ENCODE results near the gene C5AR1.

The C5AR1 gene

DNA sequence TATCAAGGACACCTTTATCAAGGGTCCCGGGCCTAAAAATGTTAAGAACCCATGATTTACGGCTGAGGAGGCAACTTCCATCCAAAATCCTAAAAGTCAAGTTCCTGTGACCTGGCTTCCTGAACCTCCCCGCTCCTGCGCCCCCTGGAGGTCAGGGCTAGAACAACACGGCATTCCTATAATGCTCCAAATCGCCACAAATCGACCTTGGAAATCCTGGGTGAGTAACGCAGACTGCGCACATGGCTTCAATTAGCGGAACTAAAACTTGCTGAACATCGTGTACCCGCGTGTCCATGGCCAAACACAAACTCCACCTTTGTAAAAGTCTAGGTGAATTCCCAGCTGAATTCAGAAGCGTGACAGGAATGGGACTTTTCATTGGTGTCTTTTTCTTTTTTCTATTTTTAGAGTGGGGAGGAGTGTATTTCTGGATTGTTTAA is 4.3 kb upstream of the C5AR1 start:
- Histone ChIP-seq H3K4me3 (ENCODE audit: low read depth, low read length) (no peak overlapping the region; the same call in 1 of the 2 replicates), H3K27ac (ENCODE audit: extremely low read depth, low read depth, low read length) (no peak overlapping the region), H3K36me3 (ENCODE audit: control insufficient read depth in 2 of 2, insufficient read depth in 1 of 2, low read length in 2 of 2) (no peaks in the 10 kb centered on the region), H3K4me1 (ENCODE audit: control insufficient read depth, insufficient read depth, low read length) (no peaks in the 10 kb centered on the region), H3K9me3 (ENCODE audit: control insufficient read depth, insufficient read depth, low read depth, low read length) (no peaks in the 10 kb centered on the region)
- CTCF ChIA-PET, result interaction anchor here (0.6 to 3.3 kb wide), 23 partner anchors 8 to 448 kb away, joined by 3 to 19 read pairs (median 4); partner anchors contain the start of genes DHX34 and INAFM1
- POLR2A ChIA-PET, result no interaction called here
- TF ChIP-seq CTCF (tag by site-specific recombination; IDR thresholded peaks at IDR 0.05), result peak; percentile 75
- TF ChIP-seq ZNF23 (tag by site-specific recombination; IDR thresholded peaks at IDR 0.05; ENCODE audit: borderline replicate concordance), result no peak
- peak; percentile 31; the same call in 1 of the 2 replicates for TF ChIP-seq ZNF248 (tag by site-specific recombination; IDR thresholded peaks at IDR 0.05)
- no peak for TF ChIP-seq ZNF350 (tag by site-specific recombination; IDR thresholded peaks at IDR 0.05)
- TF ChIP-seq YY2 (tag by site-specific recombination; IDR thresholded peaks at IDR 0.05), result no peak
- peak; percentile 71; the same call in 1 of the 2 replicates for TF ChIP-seq ZBTB17 (tag by site-specific recombination; IDR thresholded peaks at IDR 0.05)
- TF ChIP-seq ZNF426 (tag by site-specific recombination; IDR thresholded peaks at IDR 0.05), result no peak
- TF ChIP-seq ZNF404 (tag by site-specific recombination; IDR thresholded peaks at IDR 0.05), result no peak
- no peak for TF ChIP-seq ZNF18 (tag by site-specific recombination; IDR thresholded peaks at IDR 0.05)
- peak; percentile 68 for TF ChIP-seq ZNF660 (tag by site-specific recombination; IDR thresholded peaks at IDR 0.05)
- TF ChIP-seq, protein P1, sequence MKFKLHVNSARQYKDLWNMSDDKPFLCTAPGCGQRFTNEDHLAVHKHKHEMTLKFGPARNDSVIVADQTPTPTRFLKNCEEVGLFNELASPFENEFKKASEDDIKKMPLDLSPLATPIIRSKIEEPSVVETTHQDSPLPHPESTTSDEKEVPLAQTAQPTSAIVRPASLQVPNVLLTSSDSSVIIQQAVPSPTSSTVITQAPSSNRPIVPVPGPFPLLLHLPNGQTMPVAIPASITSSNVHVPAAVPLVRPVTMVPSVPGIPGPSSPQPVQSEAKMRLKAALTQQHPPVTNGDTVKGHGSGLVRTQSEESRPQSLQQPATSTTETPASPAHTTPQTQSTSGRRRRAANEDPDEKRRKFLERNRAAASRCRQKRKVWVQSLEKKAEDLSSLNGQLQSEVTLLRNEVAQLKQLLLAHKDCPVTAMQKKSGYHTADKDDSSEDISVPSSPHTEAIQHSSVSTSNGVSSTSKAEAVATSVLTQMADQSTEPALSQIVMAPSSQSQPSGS (tag by site-specific recombination; IDR thresholded peaks at IDR 0.05; ENCODE audit: low read depth), result no peak
- TF ChIP-seq, protein P2, sequence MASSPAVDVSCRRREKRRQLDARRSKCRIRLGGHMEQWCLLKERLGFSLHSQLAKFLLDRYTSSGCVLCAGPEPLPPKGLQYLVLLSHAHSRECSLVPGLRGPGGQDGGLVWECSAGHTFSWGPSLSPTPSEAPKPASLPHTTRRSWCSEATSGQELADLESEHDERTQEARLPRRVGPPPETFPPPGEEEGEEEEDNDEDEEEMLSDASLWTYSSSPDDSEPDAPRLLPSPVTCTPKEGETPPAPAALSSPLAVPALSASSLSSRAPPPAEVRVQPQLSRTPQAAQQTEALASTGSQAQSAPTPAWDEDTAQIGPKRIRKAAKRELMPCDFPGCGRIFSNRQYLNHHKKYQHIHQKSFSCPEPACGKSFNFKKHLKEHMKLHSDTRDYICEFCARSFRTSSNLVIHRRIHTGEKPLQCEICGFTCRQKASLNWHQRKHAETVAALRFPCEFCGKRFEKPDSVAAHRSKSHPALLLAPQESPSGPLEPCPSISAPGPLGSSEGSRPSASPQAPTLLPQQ (tag by site-specific recombination; IDR thresholded peaks at IDR 0.05), result peak; percentile 10; the same call in 1 of the 2 replicates
- TF ChIP-seq ZNF707 (tag by site-specific recombination; IDR thresholded peaks at IDR 0.05), result no peak
- TF ChIP-seq SP3 (tag by site-specific recombination; IDR thresholded peaks at IDR 0.05), result no peak
- TF ChIP-seq, protein P3, sequence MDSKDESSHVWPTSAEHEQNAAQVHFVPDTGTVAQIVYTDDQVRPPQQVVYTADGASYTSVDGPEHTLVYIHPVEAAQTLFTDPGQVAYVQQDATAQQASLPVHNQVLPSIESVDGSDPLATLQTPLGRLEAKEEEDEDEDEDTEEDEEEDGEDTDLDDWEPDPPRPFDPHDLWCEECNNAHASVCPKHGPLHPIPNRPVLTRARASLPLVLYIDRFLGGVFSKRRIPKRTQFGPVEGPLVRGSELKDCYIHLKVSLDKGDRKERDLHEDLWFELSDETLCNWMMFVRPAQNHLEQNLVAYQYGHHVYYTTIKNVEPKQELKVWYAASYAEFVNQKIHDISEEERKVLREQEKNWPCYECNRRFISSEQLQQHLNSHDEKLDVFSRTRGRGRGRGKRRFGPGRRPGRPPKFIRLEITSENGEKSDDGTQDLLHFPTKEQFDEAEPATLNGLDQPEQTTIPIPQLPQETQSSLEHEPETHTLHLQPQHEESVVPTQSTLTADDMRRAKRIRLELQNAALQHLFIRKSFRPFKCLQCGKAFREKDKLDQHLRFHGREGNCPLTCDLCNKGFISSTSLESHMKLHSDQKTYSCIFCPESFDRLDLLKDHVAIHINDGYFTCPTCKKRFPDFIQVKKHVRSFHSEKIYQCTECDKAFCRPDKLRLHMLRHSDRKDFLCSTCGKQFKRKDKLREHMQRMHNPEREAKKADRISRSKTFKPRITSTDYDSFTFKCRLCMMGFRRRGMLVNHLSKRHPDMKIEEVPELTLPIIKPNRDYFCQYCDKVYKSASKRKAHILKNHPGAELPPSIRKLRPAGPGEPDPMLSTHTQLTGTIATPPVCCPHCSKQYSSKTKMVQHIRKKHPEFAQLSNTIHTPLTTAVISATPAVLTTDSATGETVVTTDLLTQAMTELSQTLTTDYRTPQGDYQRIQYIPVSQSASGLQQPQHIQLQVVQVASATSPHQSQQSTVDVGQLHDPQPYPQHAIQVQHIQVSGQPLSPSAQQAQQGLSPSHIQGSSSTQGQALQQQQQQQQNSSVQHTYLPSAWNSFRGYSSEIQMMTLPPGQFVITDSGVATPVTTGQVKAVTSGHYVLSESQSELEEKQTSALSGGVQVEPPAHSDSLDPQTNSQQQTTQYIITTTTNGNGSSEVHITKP (tag by site-specific recombination; IDR thresholded peaks at IDR 0.05), result no peak; the same call in 1 of the 2 replicates
- no peak for TF ChIP-seq ZNF658 (tag by site-specific recombination; IDR thresholded peaks at IDR 0.05)
- TF ChIP-seq ZNF274 (IDR thresholded peaks at IDR 0.05; ENCODE audit: low read length), result no peak
- no peak for TF ChIP-seq ZNF274 (tag by site-specific recombination; IDR thresholded peaks at IDR 0.05; ENCODE audit: borderline replicate concordance)
- no peak for TF ChIP-seq ZNF416 (tag by site-specific recombination; IDR thresholded peaks at IDR 0.05)
- TF ChIP-seq ZNF626 (tag by site-specific recombination; IDR thresholded peaks at IDR 0.05), result no peak
- 0 out of 2 replicates have a peak, but pooled peaks have one; percentile 13 for TF ChIP-seq ZNF629 (tag by site-specific recombination; IDR thresholded peaks at IDR 0.05)
- peak; percentile 88 for TF ChIP-seq IKZF3 (tag by site-specific recombination; IDR thresholded peaks at IDR 0.05)
- no peak for TF ChIP-seq HOXD13 (CRISPR knock-in tag; IDR thresholded peaks at IDR 0.05; ENCODE audit: borderline replicate concordance)
- TF ChIP-seq, protein P4, sequence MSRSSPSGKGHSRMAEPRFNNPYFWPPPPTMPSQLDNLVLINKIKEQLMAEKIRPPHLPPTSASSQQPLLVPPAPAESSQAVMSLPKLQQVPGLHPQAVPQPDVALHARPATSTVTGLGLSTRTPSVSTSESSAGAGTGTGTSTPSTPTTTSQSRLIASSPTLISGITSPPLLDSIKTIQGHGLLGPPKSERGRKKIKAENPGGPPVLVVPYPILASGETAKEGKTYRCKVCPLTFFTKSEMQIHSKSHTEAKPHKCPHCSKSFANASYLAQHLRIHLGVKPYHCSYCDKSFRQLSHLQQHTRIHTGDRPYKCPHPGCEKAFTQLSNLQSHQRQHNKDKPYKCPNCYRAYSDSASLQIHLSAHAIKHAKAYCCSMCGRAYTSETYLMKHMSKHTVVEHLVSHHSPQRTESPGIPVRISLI (tag by site-specific recombination; IDR thresholded peaks at IDR 0.05), result peak; percentile 31; the same call in 1 of the 2 replicates
- TF ChIP-seq ZNF19 (tag by site-specific recombination; IDR thresholded peaks at IDR 0.05; ENCODE audit: low read depth), result no peak
- TF ChIP-seq ZNF555 (tag by site-specific recombination; conservative IDR thresholded peaks at IDR 0.05), result no peak
- TF ChIP-seq TRIM28 (IDR thresholded peaks at IDR 0.05; ENCODE audit: borderline replicate concordance, low read length), result no peak
